Right cardiac atrium (tissue), 5 donors: ENCODE data around the gene THSD4. TPM values are rescaled to one million over a fixed set of nuclear protein-coding genes. Genes with fewer than 3 reads are reported as not detected.
A peak's percentile ranks its signal among the peaks of the same experiment; 100 is the strongest.

Experiments
- ATAC-seq, 2 donors: fragments of 200-7000 bp; cut with Tn5 transposase; one replicate each; pipeline versions ENCODE4 v1.8.0 to v1.9.1; 2020; ENCODE audit warnings: moderate library complexity in 2 of 2, mild to moderate bottlenecking in 1 of 2
- DNase-seq, 3 donors: peaks; one replicate each; pipeline ENCODE4 v3.0.0-alpha.2; 2020
- H3K27ac ChIP-seq: one replicate; pipeline ENCODE4 v1.5.1; 2013; ENCODE audit warnings: mild to moderate bottlenecking, low read length, control low read depth, moderate library complexity
- H3K27me3 ChIP-seq: one replicate; pipeline ENCODE4 v1.6.1; 2013; ENCODE audit not compliant: control insufficient read depth, insufficient read depth
- H3K4me1 ChIP-seq: one replicate; pipeline ENCODE4 v1.6.1; 2013; ENCODE audit warnings: low read length; ENCODE audit not compliant: control insufficient read depth, insufficient read depth
- H3K4me3 ChIP-seq: one replicate; pipeline ENCODE4 v1.5.1; 2013; ENCODE audit warnings: low read length, control low read depth
- H3K9me3 ChIP-seq: one replicate; pipeline ENCODE4 v1.6.1; 2013; ENCODE audit warnings: low read length; ENCODE audit not compliant: control insufficient read depth
- WGBS: extraction: QIAGEN DNeasy Blood & Tissue Kit; methylation state at CpG from one replicate; pipeline ENCODE4 v1.1.7; 2013; 5-methylcytosine and 5-hydroxymethylcytosine counted together
- intact Hi-C, 4 donors: fragments of 100-400 bp; cut with DNase I; formaldehyde crosslinking; loops; one replicate each; pipeline versions ENCODE4 v1.11.0 to v1.14.0; 2022 to 2023
- polyA plus RNA-seq: library from polyadenylated mRNA; stranded (reverse); fragments of 200-250 nt; gene quantifications from one replicate; pipeline ENCODE4 v1.2.3, GENCODE V29; 2013
- total RNA-seq, 4 donors: library from RNA; stranded (reverse); fragmentation: NEBNext Ultra II Directional; extraction: Animal tissue kit (Norgen Biotek cat#: 25700); gene quantifications; one replicate each; pipeline ENCODE4 v1.2.1, GENCODE V29; 2021
- donor health status: healthy with polysubstance abuse.
- donor health status: DM: no; HTN: yes; CAD: no.
- donor health status: DM: no; HTN: no; CAD: no.
- donor health status: DM: no; HTN: yes; CAD: no; lungs with severe emphysema.
- donor health status: DM: yes; HTN: yes; CAD: no.

The THSD4 gene
- total and polyA plus RNA-seq, 5 donors = 40.5 to 93.8 (median 67.3) TPM

DNA sequence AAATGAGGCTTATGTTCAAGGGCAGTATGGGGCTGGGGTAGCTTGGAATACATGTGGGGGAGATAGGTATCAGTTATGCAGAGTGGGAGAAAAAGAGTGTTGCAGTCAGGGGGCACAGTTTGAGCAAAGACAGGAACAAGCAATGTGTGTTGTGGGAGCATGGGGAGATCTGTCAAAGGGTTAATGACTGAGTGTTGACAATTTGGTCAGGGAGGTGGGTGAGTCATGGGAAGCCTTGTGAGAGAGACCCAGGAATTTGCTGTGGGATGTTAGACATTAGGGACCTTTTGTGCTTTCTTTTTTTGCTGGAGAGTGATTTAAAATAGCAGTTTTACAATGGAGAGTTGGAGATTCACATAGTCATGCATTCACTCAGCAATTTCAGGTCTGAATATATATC, 473.5 kb downstream of the THSD4 start:
- peaks cover 3% of the 10 kb centered on the region for H3K4me1 ChIP-seq
- intact Hi-C loops = no loop called here
- no peak for DNase-seq
- H3K27me3 ChIP-seq = no peaks in the 10 kb centered on the region
- no peak overlapping the region for H3K4me3 ChIP-seq
- H3K9me3 ChIP-seq = no peaks in the 10 kb centered on the region
- no peak overlapping the region for H3K27ac ChIP-seq
- ATAC-seq = no peak

- H3K27ac ChIP-seq = peak overlapping the region; percentile 8
- H3K9me3 ChIP-seq = no peaks in the 10 kb centered on the region
- no peak overlapping the region for H3K4me3 ChIP-seq
- intact Hi-C loops = no loop called here
- peaks cover 5% of the 10 kb centered on the region for H3K4me1 ChIP-seq
- ATAC-seq = no peak
- DNase-seq = no peak
- WGBS = 82% methylated on average over 3 of the region's 3 CpGs
- H3K27me3 ChIP-seq = no peaks in the 10 kb centered on the region
These were observed 475.8 kb downstream of the THSD4 start for GRCh38 chr15:71591057-71591456.

DNA sequence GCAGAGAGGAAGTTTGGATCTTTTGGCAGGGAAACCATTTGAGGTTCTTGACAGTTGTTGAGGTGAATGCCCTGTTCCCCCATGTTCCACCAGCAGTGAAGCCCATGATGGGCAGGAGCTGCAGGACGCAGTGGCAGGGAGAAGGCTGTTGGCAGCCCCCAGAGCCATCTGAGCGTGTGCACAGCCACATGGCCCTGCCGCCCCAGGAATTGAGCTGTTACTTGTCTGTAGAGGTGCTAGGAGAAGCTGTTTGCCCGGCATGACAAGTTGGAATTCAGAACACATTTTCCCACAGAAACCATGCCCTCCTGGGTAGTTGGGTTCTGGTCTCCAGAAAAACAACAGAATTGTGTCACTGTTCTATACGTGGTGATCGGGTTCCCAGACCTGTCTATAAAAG, 476.9 kb downstream of the THSD4 start:
- DNase-seq = peak in 1 of 3 donors; percentile 50
- Histone ChIP-seq H3K27ac (peak overlapping the region; percentile 54), H3K4me3 (no peak overlapping the region), H3K9me3 (no peaks in the 10 kb centered on the region), H3K4me1 (peaks cover 5% of the 10 kb centered on the region), H3K27me3 (no peaks in the 10 kb centered on the region)
- 60% methylated on average over 6 of the region's 6 CpGs for WGBS
- peak; percentile 46 to 59 for ATAC-seq
- intact Hi-C loops = no loop called here

DNA sequence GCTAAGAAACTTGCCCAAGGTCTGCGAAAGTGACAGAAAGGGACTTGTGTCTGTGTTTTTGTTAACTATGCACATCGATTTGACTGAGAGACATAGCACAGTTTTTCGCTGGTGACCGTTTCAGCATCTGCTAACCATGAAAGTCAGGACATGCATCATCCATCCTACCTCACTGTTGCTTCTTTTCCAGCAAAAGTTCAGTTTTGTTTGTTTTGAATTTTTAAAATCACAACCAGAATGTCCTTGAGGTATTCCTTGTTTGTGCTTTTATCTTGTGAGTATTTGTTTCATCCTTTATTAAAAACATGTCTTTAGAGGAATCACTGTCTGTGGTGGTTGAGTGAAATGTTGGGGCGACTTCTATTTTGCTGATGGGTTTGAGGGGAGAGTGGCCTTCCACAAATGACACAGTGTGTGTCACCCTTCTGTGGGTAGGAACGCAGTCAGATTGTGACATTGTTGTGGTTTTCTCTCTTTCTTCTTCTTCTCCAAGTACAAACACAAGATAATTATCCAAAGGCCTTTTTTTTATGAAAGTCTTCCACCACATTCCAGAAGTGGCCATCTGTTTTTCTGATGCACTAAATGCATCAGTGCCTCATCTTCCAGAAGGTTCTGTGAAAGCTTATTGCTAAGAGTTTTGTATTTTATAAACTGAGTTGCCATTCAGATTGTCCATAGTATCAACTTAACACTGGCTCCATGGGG, 480.7 kb downstream of the THSD4 start:
- DNase-seq (no peak), ATAC-seq (no peak)
- H3K4me3 ChIP-seq = no peak overlapping the region
- WGBS = 93% methylated on average over 6 of the region's 6 CpGs
- H3K4me1 ChIP-seq = peaks cover 20% of the 10 kb centered on the region
- H3K9me3 ChIP-seq = no peaks in the 10 kb centered on the region
- intact Hi-C loops = no loop called here
- no peaks in the 10 kb centered on the region for H3K27me3 ChIP-seq
- peak overlapping the region; percentile 76 for H3K27ac ChIP-seq

DNA sequence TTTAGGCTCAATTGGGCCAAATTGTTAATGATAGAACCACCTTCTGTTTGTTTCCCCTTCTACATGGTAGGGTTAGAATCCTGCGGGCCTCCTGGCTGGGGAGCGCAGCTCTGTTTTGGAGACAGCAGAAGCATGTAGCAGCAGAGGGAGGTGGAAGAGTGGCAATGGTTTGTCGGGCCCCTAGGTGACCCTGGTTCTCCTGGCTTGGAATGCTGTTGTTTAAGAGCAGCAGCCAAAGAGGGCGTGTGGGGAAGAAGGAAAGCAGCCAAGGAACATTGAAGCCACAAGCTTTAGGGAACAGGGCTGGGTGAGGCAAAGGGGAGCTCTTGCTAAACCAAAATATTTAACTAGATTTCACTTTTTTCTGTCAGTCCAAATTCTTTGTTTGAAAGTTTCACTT, 481.4 kb downstream of the THSD4 start:
- DNase-seq = peak; percentile 50 to 85 (median 84)
- no peak overlapping the region for H3K4me3 ChIP-seq
- H3K27me3 ChIP-seq = no peaks in the 10 kb centered on the region
- WGBS = 23% methylated on average over 4 of the region's 4 CpGs
- H3K9me3 ChIP-seq = no peaks in the 10 kb centered on the region
- H3K4me1 ChIP-seq = peaks cover 20% of the 10 kb centered on the region
- H3K27ac ChIP-seq = peak overlapping the region; percentile 83
- ATAC-seq = peak; percentile 84 to 88
- intact Hi-C loops = no loop called here

DNA sequence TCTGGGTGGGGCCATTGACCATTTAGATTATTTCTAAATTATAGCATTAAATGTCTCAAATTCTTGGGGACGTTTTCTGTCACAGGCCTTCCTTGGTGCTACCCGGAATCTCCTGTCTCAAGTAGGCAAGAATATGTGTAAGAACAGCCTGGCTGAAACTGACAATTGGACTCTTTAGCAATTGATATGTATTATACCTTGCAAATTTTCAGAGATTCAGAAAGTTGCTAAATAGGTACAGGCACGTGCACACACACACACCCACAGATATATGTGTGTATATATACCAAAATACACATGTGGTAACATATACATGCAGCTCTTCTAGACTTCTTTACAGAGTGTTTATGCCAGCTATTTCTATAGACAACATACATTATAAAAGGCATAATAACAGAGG, 481.9 kb downstream of the THSD4 start:
- DNase-seq = no peak
- 62% methylated on average over 3 of the region's 3 CpGs for WGBS
- H3K4me1 ChIP-seq = peaks cover 20% of the 10 kb centered on the region
- ATAC-seq = no peak
- H3K9me3 ChIP-seq = no peaks in the 10 kb centered on the region
- H3K27me3 ChIP-seq = no peaks in the 10 kb centered on the region
- intact Hi-C loops = no loop called here
- H3K4me3 ChIP-seq = no peak overlapping the region
- H3K27ac ChIP-seq = peak overlapping the region; percentile 47

DNA sequence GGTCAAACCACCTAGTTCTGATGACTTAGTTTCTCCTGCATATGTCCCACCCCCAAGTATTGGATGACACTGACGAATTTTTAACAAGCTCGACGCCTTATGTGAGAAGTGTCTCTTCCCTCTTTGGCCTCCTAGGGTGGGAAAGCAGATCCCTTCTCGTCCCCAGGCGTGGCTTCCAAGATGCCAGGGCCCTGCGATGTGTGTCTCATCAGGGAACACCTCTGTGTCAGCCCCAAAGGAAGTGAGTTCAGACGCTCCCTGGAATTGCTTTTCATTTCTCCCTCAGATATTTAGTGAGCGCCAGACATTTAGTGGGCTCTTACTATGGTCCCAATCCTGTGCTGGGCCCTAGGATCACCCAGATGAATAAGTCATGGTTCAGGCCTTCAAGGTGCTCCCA, 482.4 kb downstream of the THSD4 start:
- H3K27me3 ChIP-seq = no peaks in the 10 kb centered on the region
- intact Hi-C loops = no loop called here
- H3K4me1 ChIP-seq = peaks cover 18% of the 10 kb centered on the region
- H3K9me3 ChIP-seq = no peaks in the 10 kb centered on the region
- no peak for DNase-seq
- ATAC-seq = no peak
- no peak overlapping the region for H3K4me3 ChIP-seq
- peak overlapping the region; percentile 65 for H3K27ac ChIP-seq
- 67% methylated on average over 8 of the region's 8 CpGs for WGBS

- intact Hi-C loops = no loop called here
- WGBS = 84% methylated on average over 6 of the region's 6 CpGs
- no peak for ATAC-seq
These were observed 483.5 kb downstream of the THSD4 start for GRCh38 chr15:71598741-71599140.

DNA sequence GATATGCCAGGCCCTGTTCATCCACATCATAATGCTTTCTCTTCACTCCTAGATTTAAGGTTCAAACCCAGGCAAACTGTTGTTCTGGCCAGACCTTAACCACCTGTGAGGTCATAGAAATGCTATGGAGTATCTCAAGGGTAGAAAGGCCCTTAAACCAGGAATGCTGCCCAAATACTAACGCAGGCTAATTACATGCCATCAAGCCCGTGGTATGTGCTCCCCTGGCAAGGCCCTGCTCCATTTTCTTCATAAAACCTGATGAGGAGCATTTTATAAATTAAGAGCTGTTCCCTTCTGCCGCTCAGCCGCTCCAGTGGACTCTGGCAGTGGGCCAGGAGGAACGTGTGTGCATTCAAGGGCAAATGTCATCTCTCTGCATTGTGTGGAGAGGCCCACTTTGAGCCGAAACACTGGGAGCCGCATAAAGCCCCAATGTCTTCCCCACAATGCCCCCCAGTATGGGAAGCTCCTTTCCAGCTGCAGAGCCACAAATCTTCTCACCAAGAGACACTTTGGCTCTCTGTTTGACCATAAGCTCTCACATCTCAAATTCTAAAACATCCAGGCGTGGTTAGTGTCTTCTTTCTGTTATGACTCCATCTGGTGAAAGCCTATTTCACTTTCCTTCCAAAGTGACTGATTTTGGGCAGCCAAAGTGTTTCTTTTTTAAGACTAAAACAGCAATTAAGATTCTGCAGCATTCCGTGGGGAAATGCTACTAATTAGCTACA, 484.3 kb downstream of the THSD4 start:
- DNase-seq (peak in 2 of 3 donors; percentile 35 to 71), ATAC-seq (no peak)
- Histone ChIP-seq H3K4me3 (no peak overlapping the region), H3K4me1 (peaks cover 14% of the 10 kb centered on the region), H3K9me3 (no peaks in the 10 kb centered on the region), H3K27ac (peak overlapping the region; percentile 33), H3K27me3 (no peaks in the 10 kb centered on the region)
- 46% methylated on average over 9 of the region's 9 CpGs for WGBS
- intact Hi-C loops = no loop called here

More at GRCh38 chr15:71598741-71599140, 483.5 kb downstream of the THSD4 start:
- H3K4me1 ChIP-seq = peaks cover 17% of the 10 kb centered on the region
- H3K4me3 ChIP-seq = no peak overlapping the region
- DNase-seq = no peak
- H3K27me3 ChIP-seq = no peaks in the 10 kb centered on the region
- H3K9me3 ChIP-seq = no peaks in the 10 kb centered on the region
- H3K27ac ChIP-seq = no peak overlapping the region

DNA sequence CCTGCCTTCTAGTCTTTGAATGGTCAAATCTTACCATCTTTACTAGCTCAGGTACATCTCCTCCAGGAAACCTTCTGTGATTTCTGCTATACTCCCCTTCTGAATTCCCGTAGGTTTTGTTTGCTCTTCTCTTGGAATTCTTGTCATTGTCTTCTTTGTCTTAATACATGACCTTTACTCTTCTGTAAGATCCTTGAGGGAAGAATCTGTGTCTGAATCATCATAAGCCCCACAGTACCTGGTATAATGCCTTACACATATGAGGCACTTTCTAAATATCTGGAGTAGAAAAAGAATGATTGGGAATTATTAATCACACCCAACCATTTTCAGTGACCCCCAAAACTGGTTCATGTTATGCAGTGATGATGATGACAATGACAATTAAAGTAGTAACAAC, 485.0 kb downstream of the THSD4 start:
- Histone ChIP-seq H3K4me3 (no peak overlapping the region), H3K27ac (no peak overlapping the region), H3K4me1 (peaks cover 14% of the 10 kb centered on the region), H3K9me3 (no peaks in the 10 kb centered on the region), H3K27me3 (no peaks in the 10 kb centered on the region)
- ATAC-seq (no peak), DNase-seq (no peak)
- WGBS = 80% methylated on average over 1 of the region's 1 CpG
- intact Hi-C loops = no loop called here

GRCh38 chr15:71601038-71601834, 486.0 kb downstream of the THSD4 start:
- ATAC-seq (no peak), DNase-seq (no peak)
- Histone ChIP-seq H3K9me3 (no peaks in the 10 kb centered on the region), H3K27me3 (no peaks in the 10 kb centered on the region), H3K4me3 (no peak overlapping the region), H3K4me1 (peaks cover 14% of the 10 kb centered on the region), H3K27ac (no peak overlapping the region)
- 69% methylated on average over 8 of the region's 8 CpGs for WGBS
- intact Hi-C loops = no loop called here
